ENCODE measurements around the gene TARBP1.

GRCh38 chr1:234474375-234474774 is 4.6 kb downstream of the TARBP1 start:
- TF ChIP-seq CTCF (IDR thresholded peaks at IDR 0.05; ENCODE audit: poor library complexity, severe bottlenecking), result no peak
- no peak for TF ChIP-seq EZH2 (IDR thresholded peaks at IDR 0.05; ENCODE audit: borderline replicate concordance, insufficient read depth, low read length, poor library complexity, severe bottlenecking)
- no peak for TF ChIP-seq POLR2AphosphoS5 (IDR thresholded peaks at IDR 0.05)
- no peak for TF ChIP-seq EP300 (conservative IDR thresholded peaks at IDR 0.05; ENCODE audit: poor library complexity, severe bottlenecking)
- TF ChIP-seq REST (IDR thresholded peaks at IDR 0.05; ENCODE audit: borderline replicate concordance), result no peak
- no peak for TF ChIP-seq MXI1 (conservative IDR thresholded peaks at IDR 0.05; ENCODE audit: poor library complexity, severe bottlenecking)
- TF ChIP-seq TAF1 (IDR thresholded peaks at IDR 0.05; ENCODE audit: low read depth), result no peak
